D721Med (cell line): ENCODE results near the gene CMC4.
A peak's percentile ranks its signal among the peaks of the same experiment; 100 is the strongest.

Experiments
- DNase-seq: peaks from one replicate; pipeline ENCODE4 v3.0.0; 2011; ENCODE audit warnings: low spot score; ENCODE audit not compliant: insufficient read length
- FAIRE-seq: peaks from 2 replicates; lab custom pipeline; 2011; peaks lifted over from hg19 to GRCh38; lab: Jason Lieb, UNC
- TF ChIP-seq, protein P1 (sequence below): IDR thresholded peaks from 2 replicates; pipeline ENCODE4 v1.5.1; 2012; ENCODE audit warnings: mild to moderate bottlenecking, control low read depth; ENCODE audit not compliant: insufficient read depth; ENCODE audit errors: missing control alignments

The CMC4 gene

DNA sequence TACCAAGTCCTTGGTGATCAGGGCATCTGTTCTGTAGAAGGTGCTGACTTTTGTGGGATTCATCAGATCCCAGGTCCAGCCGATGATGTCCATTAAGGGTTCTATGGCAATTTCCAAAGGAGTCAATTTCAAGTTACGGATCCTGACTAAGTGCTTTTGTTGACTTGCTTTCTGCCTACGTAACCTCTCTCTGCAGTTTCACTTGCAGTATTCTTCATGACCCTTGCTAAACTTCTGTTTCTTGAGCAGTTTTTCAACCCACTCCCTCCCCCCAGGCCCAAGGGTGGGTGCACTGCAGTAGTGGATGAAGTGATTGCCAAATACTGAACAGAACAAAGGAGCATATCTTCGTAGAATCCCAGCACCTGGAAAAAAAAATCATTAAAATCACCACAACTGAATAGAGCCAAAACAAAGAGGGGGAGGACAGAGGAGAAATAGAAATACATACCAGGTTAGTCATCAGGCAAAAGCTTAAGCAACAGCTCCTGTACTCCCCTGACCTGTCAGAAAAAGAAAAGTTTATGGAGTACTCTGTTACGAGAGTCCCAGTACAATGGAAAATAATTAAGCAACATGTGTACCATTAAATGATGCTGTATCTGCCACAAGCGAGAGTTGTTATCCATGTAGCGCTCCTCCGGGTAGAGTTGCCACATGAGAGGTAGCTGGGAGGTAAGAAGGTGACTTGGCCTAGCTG, 5.8 kb downstream of the CMC4 start:
- DNase-seq (no peak), FAIRE-seq (no peak)
- TF ChIP-seq, protein P1, sequence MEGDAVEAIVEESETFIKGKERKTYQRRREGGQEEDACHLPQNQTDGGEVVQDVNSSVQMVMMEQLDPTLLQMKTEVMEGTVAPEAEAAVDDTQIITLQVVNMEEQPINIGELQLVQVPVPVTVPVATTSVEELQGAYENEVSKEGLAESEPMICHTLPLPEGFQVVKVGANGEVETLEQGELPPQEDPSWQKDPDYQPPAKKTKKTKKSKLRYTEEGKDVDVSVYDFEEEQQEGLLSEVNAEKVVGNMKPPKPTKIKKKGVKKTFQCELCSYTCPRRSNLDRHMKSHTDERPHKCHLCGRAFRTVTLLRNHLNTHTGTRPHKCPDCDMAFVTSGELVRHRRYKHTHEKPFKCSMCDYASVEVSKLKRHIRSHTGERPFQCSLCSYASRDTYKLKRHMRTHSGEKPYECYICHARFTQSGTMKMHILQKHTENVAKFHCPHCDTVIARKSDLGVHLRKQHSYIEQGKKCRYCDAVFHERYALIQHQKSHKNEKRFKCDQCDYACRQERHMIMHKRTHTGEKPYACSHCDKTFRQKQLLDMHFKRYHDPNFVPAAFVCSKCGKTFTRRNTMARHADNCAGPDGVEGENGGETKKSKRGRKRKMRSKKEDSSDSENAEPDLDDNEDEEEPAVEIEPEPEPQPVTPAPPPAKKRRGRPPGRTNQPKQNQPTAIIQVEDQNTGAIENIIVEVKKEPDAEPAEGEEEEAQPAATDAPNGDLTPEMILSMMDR = no peak

DNA sequence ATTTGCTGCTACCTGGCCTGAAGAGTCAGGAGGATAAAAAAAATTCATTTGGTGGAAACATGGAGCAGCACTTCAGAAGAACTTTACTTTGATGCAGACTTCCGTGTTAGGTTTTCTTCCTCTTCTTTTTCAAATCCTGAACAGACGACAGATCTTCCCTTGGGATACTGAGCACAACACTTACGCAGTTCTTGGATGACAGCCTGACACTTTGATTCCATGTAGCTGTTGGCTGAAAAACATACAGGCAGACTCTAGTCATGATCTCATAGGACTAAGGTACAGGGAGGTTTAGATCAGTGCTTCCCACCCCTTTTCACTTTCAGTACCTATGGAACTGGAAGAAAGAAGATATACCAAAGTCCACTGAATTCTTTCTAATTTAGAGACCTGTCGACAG, 9.2 kb downstream of the CMC4 start:
- DNase-seq (no peak), FAIRE-seq (no peak)
- TF ChIP-seq, protein P1 = no peak

DNA sequence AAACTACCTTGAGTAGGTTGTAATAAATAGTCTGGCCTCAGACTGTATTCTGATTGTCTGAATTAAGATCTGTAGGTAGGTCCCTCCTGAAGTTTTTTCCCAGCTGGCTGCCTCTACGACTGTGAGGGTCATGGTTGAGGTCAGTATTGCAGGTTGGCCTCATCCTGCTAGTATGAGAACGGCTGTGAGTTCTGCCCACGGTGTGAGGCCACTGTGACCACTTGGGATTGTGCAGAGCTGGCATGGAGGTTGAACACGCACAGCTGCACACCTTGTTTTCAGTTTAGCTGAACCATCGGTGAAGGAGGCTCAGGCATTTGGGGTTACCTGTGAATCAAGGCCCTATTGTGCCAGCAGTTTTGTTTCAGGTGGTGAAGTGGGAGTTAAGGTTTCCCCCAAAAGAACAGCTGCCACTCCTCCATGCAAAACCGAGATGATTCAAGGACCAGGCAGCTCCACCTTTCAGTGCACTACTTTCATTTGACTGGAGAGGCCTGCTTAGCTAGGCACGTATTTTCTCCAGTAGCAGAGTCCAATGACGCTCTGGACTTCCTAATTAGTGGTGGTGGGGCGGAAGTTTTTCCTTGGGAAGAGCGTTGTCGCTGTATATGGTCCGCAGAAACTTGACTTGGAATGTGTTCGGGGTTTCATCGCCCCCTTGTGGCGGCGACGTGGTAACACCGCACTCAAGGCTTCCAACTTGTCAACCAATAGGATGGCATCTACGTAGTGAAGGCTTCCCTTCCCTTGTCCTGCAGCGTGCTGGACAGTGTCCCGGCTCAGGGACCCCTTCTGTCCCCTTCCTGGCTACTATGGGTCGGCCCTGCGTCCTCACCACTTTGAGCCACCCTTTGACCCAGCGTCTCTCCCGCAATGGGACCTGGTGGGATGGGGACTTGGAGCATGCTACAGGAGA, 13.8 kb downstream of the CMC4 start:
- peak; percentile 16 for DNase-seq
- peak; percentile 66 for FAIRE-seq
- TF ChIP-seq, protein P1 = peak; percentile 59

DNA sequence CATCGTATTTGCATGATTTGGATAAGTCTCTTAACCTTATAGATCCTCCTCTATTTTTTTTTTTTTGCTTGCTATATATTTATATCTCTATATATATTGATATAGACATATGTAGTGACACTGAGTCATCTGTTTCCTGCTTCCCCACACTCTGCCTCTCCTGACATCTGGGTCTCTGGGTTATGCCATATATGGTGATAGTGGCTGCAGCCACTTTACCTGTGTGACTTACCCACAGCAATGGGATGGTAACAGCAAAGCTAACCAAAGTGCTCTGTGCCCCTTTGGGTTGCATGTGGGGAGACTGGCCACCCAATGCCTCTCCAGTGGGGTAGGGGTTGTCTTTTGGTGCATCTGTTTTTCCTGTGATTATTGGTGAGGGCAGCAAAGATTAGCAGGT, 14.5 kb downstream of the CMC4 start:
- TF ChIP-seq, protein P1 = no peak
- DNase-seq (no peak), FAIRE-seq (no peak)

DNA sequence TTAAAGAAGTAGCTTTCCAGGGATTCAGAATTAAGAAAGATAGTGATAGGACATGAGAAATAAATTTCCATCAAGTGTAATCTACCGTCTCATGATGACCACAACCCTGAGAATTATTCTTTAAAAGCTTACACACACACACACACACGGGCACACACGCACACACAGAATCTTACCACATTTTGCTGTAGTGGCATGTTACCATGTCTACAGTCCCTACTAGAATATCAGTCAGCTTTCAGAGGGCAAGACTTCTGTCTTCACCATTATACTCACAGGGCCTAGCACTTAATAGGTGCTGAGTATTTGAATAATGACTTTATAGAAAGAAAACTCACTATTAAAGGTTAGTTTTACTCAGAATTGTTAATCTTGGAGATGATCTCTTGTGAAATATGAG, 15.4 kb downstream of the CMC4 start:
- TF ChIP-seq, protein P1 = no peak
- FAIRE-seq = no peak
- no peak for DNase-seq

DNA sequence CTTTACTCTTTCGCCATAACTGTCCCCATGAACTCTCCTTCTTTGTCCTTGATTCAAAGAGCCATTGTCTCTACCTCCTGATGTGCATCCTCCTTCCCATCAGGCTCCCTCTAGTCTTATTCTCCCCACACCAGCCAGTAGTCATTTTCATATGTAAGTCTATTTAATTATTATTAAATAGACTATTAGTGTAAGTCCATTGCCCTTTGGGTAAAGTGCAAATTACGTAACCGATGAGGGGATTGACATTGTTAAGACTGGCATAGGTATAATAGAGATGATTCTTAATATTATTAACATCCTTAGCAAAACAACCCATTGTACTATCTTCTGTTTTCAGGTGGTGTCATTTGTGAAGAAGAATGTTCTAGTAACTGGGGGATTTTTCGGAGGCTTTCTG, 16.7 kb downstream of the CMC4 start:
- TF ChIP-seq, protein P1 = no peak
- DNase-seq (no peak), FAIRE-seq (no peak)
